Neural progenitor cell (in vitro differentiated cells): ENCODE data around the gene TBL2. TPM values are rescaled to one million over a fixed set of nuclear protein-coding genes. Genes with fewer than 3 reads are reported as not detected.
A peak's percentile ranks its signal among the peaks of the same experiment; 100 is the strongest.

Source experiments
- DNase-seq: peaks from one replicate; pipeline ENCODE4 v3.0.0-alpha.2; 2016; ENCODE audit warnings: low spot score
- H2AFZ ChIP-seq: fragments of 200-600 bp; sonication (generic); replicated peaks from 2 replicates; pipeline ENCODE4 v1.6.1; 2016; ENCODE audit warnings: antibody characterized with exemption
- H3F3A ChIP-seq: fragments of 200-600 bp; sonication (generic); 2 replicates; pipeline ENCODE4 v1.6.1; 2016; ENCODE audit warnings: antibody characterized with exemption, low read depth
- H3K27ac ChIP-seq: fragments of 200-600 bp; sonication (generic); 2 replicates; pipeline ENCODE4 v1.5.1; 2016; ENCODE audit warnings: mild to moderate bottlenecking
- H3K27me3 ChIP-seq: fragments of 200-600 bp; sonication (generic); 2 replicates; pipeline ENCODE4 v1.6.1; 2016; ENCODE audit warnings: mild to moderate bottlenecking, moderate library complexity
- H3K36me3 ChIP-seq: fragments of 200-600 bp; sonication (generic); 2 replicates; pipeline ENCODE4 v1.5.1; 2016
- H3K4me1 ChIP-seq: fragments of 200-600 bp; sonication (generic); 2 replicates; pipeline ENCODE4 v1.6.1; 2016; ENCODE audit warnings: mixed run types
- H3K4me2 ChIP-seq: fragments of 200-600 bp; sonication (generic); 2 replicates; pipeline ENCODE4 v1.6.1; 2016
- H3K4me3 ChIP-seq: fragments of 200-600 bp; sonication (generic); 2 replicates; pipeline ENCODE4 v1.5.1; 2016
- H3K79me2 ChIP-seq: fragments of 200-600 bp; sonication (generic); 2 replicates; pipeline ENCODE4 v1.6.1; 2016; ENCODE audit warnings: low read depth
- H3K9ac ChIP-seq: fragments of 200-600 bp; sonication (generic); 2 replicates; pipeline ENCODE4 v1.6.1; 2016
- H3K9me3 ChIP-seq: fragments of 200-600 bp; sonication (generic); 2 replicates; pipeline ENCODE4 v1.5.1; 2016; ENCODE audit warnings: low read depth
- H4K20me1 ChIP-seq: fragments of 200-600 bp; sonication (generic); 2 replicates; pipeline ENCODE4 v1.6.1; 2016; ENCODE audit warnings: low read depth
- H3K27ac Mint-ChIP-seq: 3 replicates; pipeline ENCODE4 v1.8.0; 2021; ENCODE audit warnings: mixed read lengths
- H3K27me3 Mint-ChIP-seq: 2 replicates; pipeline ENCODE4 v1.8.0; 2022; ENCODE audit warnings: low read depth, mild to moderate bottlenecking, inconsistent platforms, moderate library complexity, mixed read lengths; ENCODE audit not compliant: insufficient read depth
- H3K36me3 Mint-ChIP-seq: 3 replicates; pipeline ENCODE4 v1.8.0; 2021; ENCODE audit warnings: mixed read lengths
- H3K4me1 Mint-ChIP-seq: 3 replicates; pipeline ENCODE4 v1.8.0; 2021; ENCODE audit warnings: mixed read lengths
- H3K4me3 Mint-ChIP-seq: 3 replicates; pipeline ENCODE4 v1.8.0; 2021; ENCODE audit warnings: mild to moderate bottlenecking, moderate library complexity, mixed read lengths
- H3K9me3 Mint-ChIP-seq: 3 replicates; pipeline ENCODE4 v1.8.0; 2020; ENCODE audit warnings: mixed read lengths
- EZH2 ChIP-seq: fragments of 200-600 bp; sonication (generic); IDR thresholded peaks from 2 replicates; pipeline ENCODE4 v1.6.1; 2017; ENCODE audit warnings: antibody characterized with exemption, mild to moderate bottlenecking, moderate library complexity
- EZH2phosphoT487 ChIP-seq: fragments of 200-600 bp; sonication (generic); IDR thresholded peaks from 2 replicates; pipeline ENCODE4 v1.6.1; 2017; ENCODE audit warnings: antibody characterized with exemption
- total RNA-seq: library from RNA; depleted of rRNA; stranded (reverse); fragments of >200 nt; gene quantifications from 2 replicates; pipeline ENCODE4 v1.2.3, GENCODE V29; 2015; ENCODE audit warnings: low replicate concordance
- TF ChIP-seq, protein P1 (sequence below): fragments of 200-600 bp; sonication (generic); IDR thresholded peaks from 2 replicates; pipeline ENCODE4 v1.5.1; 2017; ENCODE audit warnings: antibody characterized with exemption, mild to moderate bottlenecking

Gene TBL2
- total RNA-seq, 1 donor from 2014 or later: 29.0 TPM

DNA sequence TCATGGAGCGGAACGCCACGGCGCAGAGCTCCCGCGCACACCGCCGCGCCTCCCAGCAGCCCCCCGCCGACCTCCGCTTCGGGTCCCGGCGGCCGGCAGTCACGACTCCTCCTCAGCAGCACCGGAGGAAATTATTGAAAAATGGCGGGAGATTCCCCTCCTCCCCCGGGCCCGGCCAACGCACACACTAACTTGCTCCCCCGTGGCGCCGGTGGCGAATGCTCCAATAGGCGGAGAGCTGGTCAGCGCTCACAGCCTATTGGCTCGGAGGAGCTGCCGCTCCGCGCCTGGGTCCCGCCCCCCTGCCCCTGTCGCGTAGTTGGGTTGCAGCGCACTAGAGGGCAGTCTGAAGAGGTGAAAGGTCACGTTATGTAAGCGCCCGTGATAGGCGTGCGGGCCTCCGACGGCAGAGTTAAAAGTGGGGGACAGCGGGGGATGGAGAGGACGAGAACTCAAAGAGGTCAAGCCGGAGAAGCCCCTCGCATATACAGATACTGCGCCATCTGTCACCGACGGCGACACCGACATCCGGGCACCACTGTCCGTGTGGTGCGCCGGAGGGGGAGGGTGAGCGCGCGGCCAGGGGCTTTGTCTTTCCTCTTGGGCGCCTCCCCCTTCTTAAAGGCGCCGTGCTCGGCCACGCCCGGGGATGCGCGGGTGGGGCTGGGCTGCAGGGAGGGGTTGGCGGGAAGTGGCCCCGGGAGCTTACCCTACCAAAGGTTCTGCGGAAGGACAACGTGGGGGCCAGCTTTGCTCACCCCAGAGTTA, 56.1 kb downstream of the TBL2 start, which contains the start of gene BAZ1B:
Gene BAZ1B (minus strand): TSS at position 189 of the 768 bp plus-strand sequence. CDS start 360 bp downstream, outside the sequence.
- TF ChIP-seq EZH2phosphoT487: no peak
- TF ChIP-seq, protein P1, sequence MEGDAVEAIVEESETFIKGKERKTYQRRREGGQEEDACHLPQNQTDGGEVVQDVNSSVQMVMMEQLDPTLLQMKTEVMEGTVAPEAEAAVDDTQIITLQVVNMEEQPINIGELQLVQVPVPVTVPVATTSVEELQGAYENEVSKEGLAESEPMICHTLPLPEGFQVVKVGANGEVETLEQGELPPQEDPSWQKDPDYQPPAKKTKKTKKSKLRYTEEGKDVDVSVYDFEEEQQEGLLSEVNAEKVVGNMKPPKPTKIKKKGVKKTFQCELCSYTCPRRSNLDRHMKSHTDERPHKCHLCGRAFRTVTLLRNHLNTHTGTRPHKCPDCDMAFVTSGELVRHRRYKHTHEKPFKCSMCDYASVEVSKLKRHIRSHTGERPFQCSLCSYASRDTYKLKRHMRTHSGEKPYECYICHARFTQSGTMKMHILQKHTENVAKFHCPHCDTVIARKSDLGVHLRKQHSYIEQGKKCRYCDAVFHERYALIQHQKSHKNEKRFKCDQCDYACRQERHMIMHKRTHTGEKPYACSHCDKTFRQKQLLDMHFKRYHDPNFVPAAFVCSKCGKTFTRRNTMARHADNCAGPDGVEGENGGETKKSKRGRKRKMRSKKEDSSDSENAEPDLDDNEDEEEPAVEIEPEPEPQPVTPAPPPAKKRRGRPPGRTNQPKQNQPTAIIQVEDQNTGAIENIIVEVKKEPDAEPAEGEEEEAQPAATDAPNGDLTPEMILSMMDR: peak; percentile 22
- peak within 1 kb of the TSS; percentile 99 for H3K4me3 ChIP-seq
- peak within 1 kb of the TSS; percentile 84 for H2AFZ ChIP-seq

DNA sequence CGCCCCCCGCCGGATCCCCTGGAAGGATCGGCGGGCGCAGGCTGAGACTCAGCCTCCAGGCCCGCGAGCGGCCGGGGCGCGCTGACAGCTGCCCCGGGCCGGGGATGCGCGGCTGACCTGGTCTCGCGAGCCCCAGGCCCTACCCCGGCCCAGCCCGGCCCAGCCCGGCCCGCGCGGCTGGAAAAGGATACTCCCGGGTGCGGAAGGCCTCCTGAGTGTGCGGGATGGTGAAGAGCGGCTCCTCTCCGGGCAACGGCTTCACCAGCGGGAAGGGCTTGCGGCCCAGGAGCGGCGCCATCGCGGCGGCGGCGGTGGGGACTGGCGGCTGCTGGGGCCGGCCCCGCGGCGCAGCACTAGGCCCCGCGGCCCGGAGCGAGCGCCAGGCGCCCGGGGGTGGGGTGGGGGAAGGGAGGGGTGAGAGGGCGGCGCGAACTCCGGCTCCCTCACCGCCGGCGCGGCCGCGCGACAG, 56.7 kb downstream of the TBL2 start:
- Histone ChIP-seq H3K4me2 (peak overlapping the region; percentile 91), H3K9ac (peak overlapping the region; percentile 95), H3K9me3 (no peaks in the 10 kb centered on the region), H3K27me3 (no peaks in the 10 kb centered on the region), H2AFZ (peak overlapping the region; percentile 84), H3K4me1 (peaks cover 16% of the 10 kb centered on the region), H3K27ac (peak overlapping the region; percentile 96), H4K20me1 (peaks cover 45% of the 10 kb centered on the region), H3K36me3 (peaks cover 7% of the 10 kb centered on the region), H3K79me2 (peaks cover 61% of the 10 kb centered on the region), H3K4me3 (peak overlapping the region; percentile 99), H3F3A (peaks cover 31% of the 10 kb centered on the region)
- H3K36me3 Mint-ChIP-seq: peaks cover 30% of the 10 kb centered on the region
- DNase-seq: no peak
- peaks cover 29% of the 10 kb centered on the region for H3K4me1 Mint-ChIP-seq
- H3K27me3 Mint-ChIP-seq: peaks cover 4% of the 10 kb centered on the region
- H3K9me3 Mint-ChIP-seq: no peaks in the 10 kb centered on the region
- no peak for TF ChIP-seq EZH2phosphoT487
- TF ChIP-seq, protein P1: no peak
- no peak for TF ChIP-seq EZH2
- peak overlapping the region; percentile 97 for H3K4me3 Mint-ChIP-seq
- H3K27ac Mint-ChIP-seq: no peak overlapping the region

More for the DNA sequence above, 56.1 kb downstream of the TBL2 start, which contains the start of gene BAZ1B:
- H3K9ac ChIP-seq: peak within 1 kb of the TSS; percentile 95
- H3K4me1 ChIP-seq: peaks cover 16% of the 10 kb centered on the region
- peaks cover 4% of the 10 kb centered on the region for H3K27me3 Mint-ChIP-seq
- H3K9me3 ChIP-seq: no peaks in the 10 kb centered on the region
- H3K36me3 Mint-ChIP-seq: peaks cover 27% of the 10 kb centered on the region
- peaks cover 7% of the 10 kb centered on the region for H3K36me3 ChIP-seq
- DNase-seq: peak; percentile 100
- no peaks in the 10 kb centered on the region for H3K27me3 ChIP-seq
- H3K9me3 Mint-ChIP-seq: no peaks in the 10 kb centered on the region
- H3K4me1 Mint-ChIP-seq: peaks cover 33% of the 10 kb centered on the region
- H3K4me3 Mint-ChIP-seq: peak within 1 kb of the TSS; percentile 97
- peaks cover 34% of the 10 kb centered on the region for H3F3A ChIP-seq
- H3K27ac Mint-ChIP-seq: peak within 1 kb of the TSS; percentile 100
- H3K79me2 ChIP-seq: peaks cover 55% of the 10 kb centered on the region
- peak within 1 kb of the TSS; percentile 91 for H3K4me2 ChIP-seq
- H3K27ac ChIP-seq: peak within 1 kb of the TSS; percentile 96
- peaks cover 39% of the 10 kb centered on the region for H4K20me1 ChIP-seq

DNA sequence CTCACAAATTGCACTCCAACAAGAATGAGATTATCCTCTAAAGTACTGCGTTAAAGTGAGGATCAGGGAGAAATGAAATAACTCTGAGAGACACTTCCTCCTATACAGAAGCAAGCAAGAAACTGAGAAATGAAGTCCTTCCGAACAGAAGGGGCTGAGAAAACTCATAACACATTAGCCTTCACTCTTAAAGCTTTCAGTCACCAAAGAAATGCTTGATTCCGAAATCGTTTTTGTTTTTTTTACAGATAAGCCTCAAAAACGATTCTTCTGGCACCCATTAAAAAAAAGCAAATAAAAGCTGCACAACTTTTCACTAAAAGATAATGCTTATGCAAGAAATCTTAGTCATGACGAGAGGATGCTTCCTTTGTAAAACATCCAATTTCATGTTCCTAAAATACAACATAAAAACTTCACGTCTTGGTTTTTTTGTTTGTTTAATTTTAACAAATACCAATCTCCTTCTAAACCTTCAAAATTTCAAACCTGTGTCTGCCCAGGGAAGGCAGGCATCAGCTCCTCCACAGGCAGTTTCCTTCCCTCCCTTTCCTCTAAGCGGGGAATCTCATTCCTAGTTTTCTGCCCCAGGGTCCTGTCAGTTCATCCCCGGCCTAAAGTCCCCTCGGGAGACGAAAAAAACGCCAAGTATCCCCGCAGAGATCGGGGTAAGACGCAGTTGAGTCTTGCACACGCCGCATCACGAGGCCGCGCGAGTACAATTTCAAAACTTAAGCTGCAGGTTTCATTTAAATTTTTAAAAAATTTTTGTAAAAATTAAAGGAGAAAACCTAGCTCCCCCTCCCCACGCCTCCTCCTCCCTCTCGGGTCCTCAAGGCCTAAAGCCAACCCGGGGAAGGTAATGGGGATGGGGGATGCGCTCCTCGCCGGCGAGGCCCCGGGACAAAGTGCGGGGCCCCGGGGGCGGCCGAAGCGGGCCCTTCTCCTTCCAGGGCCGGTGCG, 57.4 kb downstream of the TBL2 start:
- Histone ChIP-seq H3F3A (peaks cover 31% of the 10 kb centered on the region), H3K4me1 (peaks cover 16% of the 10 kb centered on the region), H3K4me2 (peak overlapping the region; percentile 91), H3K27me3 (no peaks in the 10 kb centered on the region), H2AFZ (no peak overlapping the region), H4K20me1 (peaks cover 51% of the 10 kb centered on the region), H3K36me3 (peaks cover 11% of the 10 kb centered on the region), H3K79me2 (peaks cover 68% of the 10 kb centered on the region), H3K9me3 (no peaks in the 10 kb centered on the region), H3K9ac (peak overlapping the region; percentile 95), H3K27ac (peak overlapping the region; percentile 96), H3K4me3 (peak overlapping the region; percentile 99)
- H3K27ac Mint-ChIP-seq: peak overlapping the region; percentile 66
- DNase-seq: peak; percentile 49
- peaks cover 30% of the 10 kb centered on the region for H3K36me3 Mint-ChIP-seq
- H3K4me3 Mint-ChIP-seq: peak overlapping the region; percentile 92
- H3K4me1 Mint-ChIP-seq: peaks cover 29% of the 10 kb centered on the region
- H3K27me3 Mint-ChIP-seq: peaks cover 4% of the 10 kb centered on the region
- no peaks in the 10 kb centered on the region for H3K9me3 Mint-ChIP-seq
- TF ChIP-seq EZH2: no peak
- TF ChIP-seq, protein P1: no peak
- TF ChIP-seq EZH2phosphoT487: no peak
